GM19452 (cell line): ENCODE data around the gene CSTF1.

ENCODE experiments used
- ATAC-seq: cut with Tn5 transposase; IDR thresholded peaks from one replicate; pipeline ENCODE4 v1.9.1; 2021; ENCODE audit not compliant: unreplicated experiment

The CSTF1 gene

GRCh38 chr20:56449459-56449858 is 57.0 kb downstream of the CSTF1 start:
- ATAC-seq = no peak

- no peak for ATAC-seq
Observed at GRCh38 chr20:56451056-56451765, 58.8 kb downstream of the CSTF1 start.

GRCh38 chr20:56453352-56453751 is 60.9 kb downstream of the CSTF1 start:
- no peak for ATAC-seq

- peak; percentile 87 for ATAC-seq
Observed at GRCh38 chr20:56454754-56455153, 62.3 kb downstream of the CSTF1 start.
